Measurements from ENCODE around the gene ANKRD31.

ANKRD31 gene

DNA sequence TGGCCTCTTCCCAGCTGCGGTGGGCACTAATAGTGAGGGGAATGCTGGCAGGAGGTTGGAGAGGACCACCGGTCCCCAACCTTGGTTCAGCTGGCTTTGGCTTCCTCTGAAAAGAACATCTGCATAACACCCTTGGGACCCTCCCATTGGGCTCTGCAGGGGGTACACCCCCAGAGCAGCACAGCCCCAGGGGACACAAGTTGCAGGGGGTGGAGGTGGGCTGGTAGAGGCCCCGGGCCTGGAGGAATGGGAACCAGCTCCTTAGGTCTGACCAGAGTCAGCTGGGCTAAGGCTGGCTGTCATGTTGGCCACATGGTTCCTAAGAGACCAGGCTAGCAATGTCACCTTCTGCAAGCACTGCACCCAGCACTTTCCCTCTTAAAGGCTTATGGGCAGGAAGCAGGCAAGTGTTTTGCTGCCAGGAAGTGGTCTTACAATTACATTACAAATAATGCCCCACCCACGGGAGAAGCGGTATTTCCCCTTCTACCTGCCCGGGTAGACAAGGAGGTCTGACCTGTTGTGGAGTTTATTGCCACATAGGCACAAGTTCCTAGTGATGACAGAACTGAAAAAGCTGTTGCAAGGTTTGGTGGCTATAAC lies 202.4 kb downstream of the ANKRD31 start:
- ATAC-seq = no peak
- TF ChIP-seq TSHZ2 (CRISPR knock-in tag; IDR thresholded peaks at IDR 0.05) = no peak
- no peak for TF ChIP-seq POU6F1 (CRISPR knock-in tag; IDR thresholded peaks at IDR 0.05; ENCODE audit: borderline replicate concordance, low read depth)
- TF ChIP-seq ESRRG (CRISPR knock-in tag; IDR thresholded peaks at IDR 0.05) = no peak
- no peak for TF ChIP-seq GLIS3 (CRISPR knock-in tag; IDR thresholded peaks at IDR 0.05)
- TF ChIP-seq TOX (CRISPR knock-in tag; IDR thresholded peaks at IDR 0.05; ENCODE audit: borderline replicate concordance) = no peak
- no peak for TF ChIP-seq ISL1 (CRISPR knock-in tag; IDR thresholded peaks at IDR 0.05)
- no peak for TF ChIP-seq ZNF8 (CRISPR knock-in tag; IDR thresholded peaks at IDR 0.05)
- TF ChIP-seq ARNTL (CRISPR knock-in tag; IDR thresholded peaks at IDR 0.05; ENCODE audit: borderline replicate concordance, low read depth) = no peak
- TF ChIP-seq PPARA (CRISPR knock-in tag; IDR thresholded peaks at IDR 0.05; ENCODE audit: borderline replicate concordance) = no peak
- no peak for TF ChIP-seq RARB (CRISPR knock-in tag; IDR thresholded peaks at IDR 0.05)
- no peak for TF ChIP-seq BACH2 (CRISPR knock-in tag; IDR thresholded peaks at IDR 0.05; ENCODE audit: borderline replicate concordance)
- TF ChIP-seq, protein P1, sequence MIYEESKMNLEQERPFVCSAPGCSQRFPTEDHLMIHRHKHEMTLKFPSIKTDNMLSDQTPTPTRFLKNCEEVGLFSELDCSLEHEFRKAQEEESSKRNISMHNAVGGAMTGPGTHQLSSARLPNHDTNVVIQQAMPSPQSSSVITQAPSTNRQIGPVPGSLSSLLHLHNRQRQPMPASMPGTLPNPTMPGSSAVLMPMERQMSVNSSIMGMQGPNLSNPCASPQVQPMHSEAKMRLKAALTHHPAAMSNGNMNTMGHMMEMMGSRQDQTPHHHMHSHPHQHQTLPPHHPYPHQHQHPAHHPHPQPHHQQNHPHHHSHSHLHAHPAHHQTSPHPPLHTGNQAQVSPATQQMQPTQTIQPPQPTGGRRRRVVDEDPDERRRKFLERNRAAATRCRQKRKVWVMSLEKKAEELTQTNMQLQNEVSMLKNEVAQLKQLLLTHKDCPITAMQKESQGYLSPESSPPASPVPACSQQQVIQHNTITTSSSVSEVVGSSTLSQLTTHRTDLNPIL (CRISPR knock-in tag; IDR thresholded peaks at IDR 0.05; ENCODE audit: low read depth) = no peak
- no peak for TF ChIP-seq ZFP30 (CRISPR knock-in tag; IDR thresholded peaks at IDR 0.05)
- no peak for TF ChIP-seq PATZ1 (CRISPR knock-in tag; IDR thresholded peaks at IDR 0.05; ENCODE audit: borderline replicate concordance)
- no peak for TF ChIP-seq TCF4 (CRISPR knock-in tag; IDR thresholded peaks at IDR 0.05; ENCODE audit: borderline replicate concordance)
- TF ChIP-seq ZC3H10 (CRISPR knock-in tag; IDR thresholded peaks at IDR 0.05) = no peak
- no peak for TF ChIP-seq OSR1 (CRISPR knock-in tag; IDR thresholded peaks at IDR 0.05)
- TF ChIP-seq SNAI2 (CRISPR knock-in tag; IDR thresholded peaks at IDR 0.05) = no peak

DNA sequence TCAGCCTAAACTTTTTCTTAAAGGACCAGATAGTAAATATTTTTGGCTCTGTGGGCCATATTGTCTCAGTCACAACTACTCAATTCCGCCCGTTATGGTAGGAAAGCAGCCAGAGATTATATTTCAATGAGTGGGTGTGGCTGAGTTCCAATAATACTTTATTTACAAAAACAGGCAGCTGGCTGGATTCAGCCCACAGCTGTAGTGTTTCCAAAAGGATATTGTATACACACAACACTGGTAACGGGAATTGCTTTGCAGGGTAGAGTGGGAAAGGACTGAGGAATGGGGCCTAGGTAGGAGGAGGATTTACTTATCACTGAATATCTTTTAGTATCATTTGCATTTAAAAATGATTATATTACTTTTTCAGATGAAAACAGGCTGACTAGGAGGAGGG lies 205.3 kb downstream of the ANKRD31 start:
- no peak for TF ChIP-seq ZFP3 (CRISPR knock-in tag; IDR thresholded peaks at IDR 0.05)
- TF ChIP-seq ZC3H10 (CRISPR knock-in tag; IDR thresholded peaks at IDR 0.05) = no peak
- TF ChIP-seq TSHZ2 (CRISPR knock-in tag; IDR thresholded peaks at IDR 0.05) = no peak
- TF ChIP-seq PATZ1 (CRISPR knock-in tag; IDR thresholded peaks at IDR 0.05; ENCODE audit: borderline replicate concordance) = no peak
- TF ChIP-seq SNAI2 (CRISPR knock-in tag; IDR thresholded peaks at IDR 0.05) = no peak
- no peak for TF ChIP-seq TOX (CRISPR knock-in tag; IDR thresholded peaks at IDR 0.05; ENCODE audit: borderline replicate concordance)
- TF ChIP-seq POU6F1 (CRISPR knock-in tag; IDR thresholded peaks at IDR 0.05; ENCODE audit: borderline replicate concordance, low read depth) = no peak
- TF ChIP-seq ZNF70 (CRISPR knock-in tag; IDR thresholded peaks at IDR 0.05) = no peak
- no peak for TF ChIP-seq OSR1 (CRISPR knock-in tag; IDR thresholded peaks at IDR 0.05)
- TF ChIP-seq ZNF8 (CRISPR knock-in tag; IDR thresholded peaks at IDR 0.05) = no peak
- ATAC-seq = no peak
